ENCODE results near the gene STX16. TPM values are rescaled to one million over a fixed set of nuclear protein-coding genes. Genes with fewer than 3 reads are reported as not detected.

The STX16 gene
- total and polyA plus RNA-seq, 9 of the 15 experiments (the other 6 are each of a cell fraction or from before 2014, with no cell fraction given): 4.4 to 43.5 (median 14.7) TPM

DNA sequence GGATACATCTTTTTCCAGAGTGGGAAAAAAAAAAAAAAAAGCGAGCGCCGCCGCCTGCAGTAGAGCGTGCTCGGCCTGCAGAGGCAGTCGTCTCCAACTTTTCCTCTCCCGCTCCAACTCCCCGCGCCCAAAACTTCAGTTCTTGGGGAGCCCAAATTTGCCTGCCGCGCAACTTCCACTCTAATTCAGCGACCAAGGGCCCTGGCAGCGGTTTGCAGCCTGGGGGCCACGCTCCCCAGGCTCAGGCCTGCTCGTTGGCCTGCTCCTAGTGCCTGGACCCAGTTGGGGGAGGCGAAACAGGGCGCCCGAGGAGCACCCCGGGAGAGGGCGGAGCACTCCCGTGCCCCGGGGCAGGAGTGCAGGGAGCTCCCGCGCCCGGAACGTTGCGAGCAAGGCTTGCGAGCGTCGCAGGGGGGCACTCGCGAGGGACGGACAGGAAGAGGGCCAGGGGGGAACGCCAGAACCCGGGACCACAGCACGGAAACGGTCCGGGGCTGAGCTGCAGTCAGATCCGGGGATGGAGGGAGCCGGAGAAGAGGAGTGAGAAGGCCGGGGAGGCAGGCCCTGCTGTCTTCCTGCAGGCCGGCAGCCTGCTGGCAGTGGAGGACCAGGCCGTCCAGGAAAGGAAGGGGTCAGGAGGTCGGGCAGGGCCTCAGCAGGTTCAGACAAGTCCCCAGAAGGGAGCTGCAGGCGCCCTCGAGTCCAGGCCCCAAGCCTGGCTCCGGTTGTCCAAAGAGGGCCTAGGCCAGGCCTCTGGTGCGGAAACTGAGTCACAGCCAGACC lies at the start of gene STX16 (continued):
- TF ChIP-seq, protein P1, sequence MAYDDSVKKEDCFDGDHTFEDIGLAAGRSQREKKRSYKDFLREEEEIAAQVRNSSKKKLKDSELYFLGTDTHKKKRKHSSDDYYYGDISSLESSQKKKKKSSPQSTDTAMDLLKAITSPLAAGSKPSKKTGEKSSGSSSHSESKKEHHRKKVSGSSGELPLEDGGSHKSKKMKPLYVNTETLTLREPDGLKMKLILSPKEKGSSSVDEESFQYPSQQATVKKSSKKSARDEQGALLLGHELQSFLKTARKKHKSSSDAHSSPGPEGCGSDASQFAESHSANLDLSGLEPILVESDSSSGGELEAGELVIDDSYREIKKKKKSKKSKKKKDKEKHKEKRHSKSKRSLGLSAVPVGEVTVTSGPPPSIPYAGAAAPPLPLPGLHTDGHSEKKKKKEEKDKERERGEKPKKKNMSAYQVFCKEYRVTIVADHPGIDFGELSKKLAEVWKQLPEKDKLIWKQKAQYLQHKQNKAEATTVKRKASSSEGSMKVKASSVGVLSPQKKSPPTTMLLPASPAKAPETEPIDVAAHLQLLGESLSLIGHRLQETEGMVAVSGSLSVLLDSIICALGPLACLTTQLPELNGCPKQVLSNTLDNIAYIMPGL (CRISPR knock-in tag; IDR thresholded peaks at IDR 0.05): peak; percentile 97
- TF ChIP-seq, protein P2, sequence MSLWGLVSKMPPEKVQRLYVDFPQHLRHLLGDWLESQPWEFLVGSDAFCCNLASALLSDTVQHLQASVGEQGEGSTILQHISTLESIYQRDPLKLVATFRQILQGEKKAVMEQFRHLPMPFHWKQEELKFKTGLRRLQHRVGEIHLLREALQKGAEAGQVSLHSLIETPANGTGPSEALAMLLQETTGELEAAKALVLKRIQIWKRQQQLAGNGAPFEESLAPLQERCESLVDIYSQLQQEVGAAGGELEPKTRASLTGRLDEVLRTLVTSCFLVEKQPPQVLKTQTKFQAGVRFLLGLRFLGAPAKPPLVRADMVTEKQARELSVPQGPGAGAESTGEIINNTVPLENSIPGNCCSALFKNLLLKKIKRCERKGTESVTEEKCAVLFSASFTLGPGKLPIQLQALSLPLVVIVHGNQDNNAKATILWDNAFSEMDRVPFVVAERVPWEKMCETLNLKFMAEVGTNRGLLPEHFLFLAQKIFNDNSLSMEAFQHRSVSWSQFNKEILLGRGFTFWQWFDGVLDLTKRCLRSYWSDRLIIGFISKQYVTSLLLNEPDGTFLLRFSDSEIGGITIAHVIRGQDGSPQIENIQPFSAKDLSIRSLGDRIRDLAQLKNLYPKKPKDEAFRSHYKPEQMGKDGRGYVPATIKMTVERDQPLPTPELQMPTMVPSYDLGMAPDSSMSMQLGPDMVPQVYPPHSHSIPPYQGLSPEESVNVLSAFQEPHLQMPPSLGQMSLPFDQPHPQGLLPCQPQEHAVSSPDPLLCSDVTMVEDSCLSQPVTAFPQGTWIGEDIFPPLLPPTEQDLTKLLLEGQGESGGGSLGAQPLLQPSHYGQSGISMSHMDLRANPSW (CRISPR knock-in tag; IDR thresholded peaks at IDR 0.05): peak; percentile 92; the same call in 1 of the 2 replicates
- TF ChIP-seq, protein P3, sequence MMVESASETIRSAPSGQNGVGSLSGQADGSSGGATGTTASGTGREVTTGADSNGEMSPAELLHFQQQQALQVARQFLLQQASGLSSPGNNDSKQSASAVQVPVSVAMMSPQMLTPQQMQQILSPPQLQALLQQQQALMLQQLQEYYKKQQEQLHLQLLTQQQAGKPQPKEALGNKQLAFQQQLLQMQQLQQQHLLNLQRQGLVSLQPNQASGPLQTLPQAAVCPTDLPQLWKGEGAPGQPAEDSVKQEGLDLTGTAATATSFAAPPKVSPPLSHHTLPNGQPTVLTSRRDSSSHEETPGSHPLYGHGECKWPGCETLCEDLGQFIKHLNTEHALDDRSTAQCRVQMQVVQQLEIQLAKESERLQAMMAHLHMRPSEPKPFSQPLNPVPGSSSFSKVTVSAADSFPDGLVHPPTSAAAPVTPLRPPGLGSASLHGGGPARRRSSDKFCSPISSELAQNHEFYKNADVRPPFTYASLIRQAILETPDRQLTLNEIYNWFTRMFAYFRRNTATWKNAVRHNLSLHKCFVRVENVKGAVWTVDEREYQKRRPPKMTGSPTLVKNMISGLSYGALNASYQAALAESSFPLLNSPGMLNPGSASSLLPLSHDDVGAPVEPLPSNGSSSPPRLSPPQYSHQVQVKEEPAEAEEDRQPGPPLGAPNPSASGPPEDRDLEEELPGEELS (CRISPR knock-in tag; IDR thresholded peaks at IDR 0.05; ENCODE audit: borderline replicate concordance): peak; percentile 96; the same call in 1 of the 2 replicates
- peak; percentile 97 for TF ChIP-seq ZC3H11A (IDR thresholded peaks at IDR 0.05; ENCODE audit: low read depth, low read length)
- TF ChIP-seq JUNB (CRISPR knock-in tag; conservative IDR thresholded peaks at IDR 0.05): no peak
- TF ChIP-seq MEF2A (IDR thresholded peaks at IDR 0.05; ENCODE audit: control insufficient read depth, low read depth, low read length): peak; percentile 65
- TF ChIP-seq ZSCAN32 (CRISPR knock-in tag; IDR thresholded peaks at IDR 0.05): no peak
- TF ChIP-seq NONO (IDR thresholded peaks at IDR 0.05; ENCODE audit: low read depth in 2 of 2, low read length in 1 of 2): peak in 1 of 2 experiments; percentile 93; a peak in 2 of 4 replicates
- TF ChIP-seq CCNT2 (IDR thresholded peaks at IDR 0.05; ENCODE audit: borderline replicate concordance, extremely low read depth, insufficient read length, low read depth, low read length): peak; percentile 87
- TF ChIP-seq MAZ (CRISPR knock-in tag; conservative IDR thresholded peaks at IDR 0.05 in 1 of 2, IDR thresholded peaks at IDR 0.05 in 1 of 2): peak; percentile 72 to 95
- TF ChIP-seq, protein P4, sequence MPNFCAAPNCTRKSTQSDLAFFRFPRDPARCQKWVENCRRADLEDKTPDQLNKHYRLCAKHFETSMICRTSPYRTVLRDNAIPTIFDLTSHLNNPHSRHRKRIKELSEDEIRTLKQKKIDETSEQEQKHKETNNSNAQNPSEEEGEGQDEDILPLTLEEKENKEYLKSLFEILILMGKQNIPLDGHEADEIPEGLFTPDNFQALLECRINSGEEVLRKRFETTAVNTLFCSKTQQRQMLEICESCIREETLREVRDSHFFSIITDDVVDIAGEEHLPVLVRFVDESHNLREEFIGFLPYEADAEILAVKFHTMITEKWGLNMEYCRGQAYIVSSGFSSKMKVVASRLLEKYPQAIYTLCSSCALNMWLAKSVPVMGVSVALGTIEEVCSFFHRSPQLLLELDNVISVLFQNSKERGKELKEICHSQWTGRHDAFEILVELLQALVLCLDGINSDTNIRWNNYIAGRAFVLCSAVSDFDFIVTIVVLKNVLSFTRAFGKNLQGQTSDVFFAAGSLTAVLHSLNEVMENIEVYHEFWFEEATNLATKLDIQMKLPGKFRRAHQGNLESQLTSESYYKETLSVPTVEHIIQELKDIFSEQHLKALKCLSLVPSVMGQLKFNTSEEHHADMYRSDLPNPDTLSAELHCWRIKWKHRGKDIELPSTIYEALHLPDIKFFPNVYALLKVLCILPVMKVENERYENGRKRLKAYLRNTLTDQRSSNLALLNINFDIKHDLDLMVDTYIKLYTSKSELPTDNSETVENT (CRISPR knock-in tag; IDR thresholded peaks at IDR 0.05): peak; percentile 92
- TF ChIP-seq IRF2 (CRISPR knock-in tag; IDR thresholded peaks at IDR 0.05): no peak; the same call in 1 of the 2 replicates
- TF ChIP-seq, protein P5, sequence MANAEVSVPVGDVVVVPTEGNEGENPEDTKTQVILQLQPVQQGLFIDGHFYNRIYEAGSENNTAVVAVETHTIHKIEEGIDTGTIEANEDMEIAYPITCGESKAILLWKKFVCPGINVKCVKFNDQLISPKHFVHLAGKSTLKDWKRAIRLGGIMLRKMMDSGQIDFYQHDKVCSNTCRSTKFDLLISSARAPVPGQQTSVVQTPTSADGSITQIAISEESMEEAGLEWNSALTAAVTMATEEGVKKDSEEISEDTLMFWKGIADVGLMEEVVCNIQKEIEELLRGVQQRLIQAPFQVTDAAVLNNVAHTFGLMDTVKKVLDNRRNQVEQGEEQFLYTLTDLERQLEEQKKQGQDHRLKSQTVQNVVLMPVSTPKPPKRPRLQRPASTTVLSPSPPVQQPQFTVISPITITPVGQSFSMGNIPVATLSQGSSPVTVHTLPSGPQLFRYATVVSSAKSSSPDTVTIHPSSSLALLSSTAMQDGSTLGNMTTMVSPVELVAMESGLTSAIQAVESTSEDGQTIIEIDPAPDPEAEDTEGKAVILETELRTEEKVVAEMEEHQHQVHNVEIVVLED (CRISPR knock-in tag; IDR thresholded peaks at IDR 0.05): peak; percentile 75
- TF ChIP-seq OTX1 (CRISPR knock-in tag; IDR thresholded peaks at IDR 0.05): peak; percentile 89; the same call in 1 of the 2 replicates
